GM18507 (cell line): ENCODE results near the gene ARSG.
"Not testable (repeated sequence)": the region's sequence is repeated elsewhere in the genome, so short reads cannot be mapped to it uniquely, and the experiment has no call there.

Experiments used
- DNase-seq: peaks from one replicate; pipeline ENCODE4 v3.0.0; 2011; ENCODE audit warnings: low read depth; ENCODE audit not compliant: insufficient read length; ENCODE audit errors: extremely low spot score
- FAIRE-seq: peaks from 2 replicates; lab custom pipeline; 2011; peaks lifted over from hg19 to GRCh38; lab: Jason Lieb, UNC

Gene ARSG

DNA sequence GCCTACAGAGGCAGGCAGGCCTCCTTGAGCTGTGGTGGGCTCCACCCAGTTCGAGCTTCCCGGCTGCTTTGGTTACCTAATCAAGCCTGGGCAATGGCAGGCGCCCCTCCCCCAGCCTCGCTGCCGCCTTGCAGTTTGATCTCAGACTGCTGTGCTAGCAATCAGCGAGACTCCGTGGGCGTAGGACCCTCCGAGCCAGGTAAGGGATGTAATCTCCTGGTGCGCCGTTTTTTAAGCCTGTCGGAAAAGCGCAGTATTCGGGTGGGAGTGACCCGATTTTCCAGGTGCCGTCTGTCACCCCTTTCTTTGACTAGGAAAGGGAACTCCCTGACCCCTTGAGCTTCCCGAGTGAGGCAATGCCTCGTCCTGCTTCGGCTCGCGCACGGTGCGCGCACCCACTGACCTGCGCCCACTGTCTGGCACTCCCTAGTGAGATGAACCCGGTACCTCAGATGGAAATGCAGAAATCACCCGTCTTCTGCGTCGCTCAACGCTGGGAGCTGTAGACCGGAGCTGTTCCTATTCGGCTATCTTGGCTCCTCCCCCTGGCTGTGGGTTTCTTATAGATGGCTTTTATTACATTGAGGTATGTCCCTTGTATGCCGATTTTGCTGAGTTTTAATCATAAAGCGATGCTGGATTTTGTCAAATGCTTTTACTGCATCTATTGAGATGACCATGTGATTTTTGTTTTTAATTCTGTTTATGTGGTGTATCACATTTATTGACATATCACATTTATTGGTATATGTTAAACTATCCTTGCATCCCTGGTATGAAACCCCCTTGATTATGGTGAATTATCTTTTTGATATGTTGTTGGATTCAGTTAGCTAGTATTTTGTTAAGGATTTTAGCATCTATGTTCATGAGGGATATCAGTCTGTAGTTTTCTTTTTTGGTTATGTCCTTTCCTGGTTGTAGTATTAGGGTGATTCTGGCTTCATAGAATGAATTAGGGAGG is 122.6 kb downstream of the ARSG start:
- FAIRE-seq = not testable (repeated sequence)

DNA sequence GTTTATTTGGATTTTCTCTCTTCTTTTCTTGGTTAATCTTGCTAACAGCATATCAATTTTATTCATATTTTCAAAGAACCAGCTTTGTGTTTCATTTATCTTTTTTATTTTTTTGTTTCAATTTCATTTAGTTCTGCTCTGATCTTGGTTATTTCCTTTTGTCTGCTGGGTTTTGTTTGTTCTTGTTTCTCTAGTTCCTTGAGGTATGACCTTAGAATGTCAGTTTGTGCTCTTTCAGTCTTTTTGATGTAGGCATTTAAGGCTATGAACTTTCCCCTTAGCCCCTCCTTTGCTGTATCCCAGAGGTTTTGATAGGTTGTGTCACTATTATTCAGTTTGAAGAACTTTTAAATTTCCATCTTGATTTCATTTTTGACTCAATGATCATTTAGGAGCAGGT is 123.6 kb downstream of the ARSG start:
- DNase-seq, FAIRE-seq: not testable (repeated sequence)

More for the DNA sequence above, 122.6 kb downstream of the ARSG start:
- DNase-seq = not testable (repeated sequence)

DNA sequence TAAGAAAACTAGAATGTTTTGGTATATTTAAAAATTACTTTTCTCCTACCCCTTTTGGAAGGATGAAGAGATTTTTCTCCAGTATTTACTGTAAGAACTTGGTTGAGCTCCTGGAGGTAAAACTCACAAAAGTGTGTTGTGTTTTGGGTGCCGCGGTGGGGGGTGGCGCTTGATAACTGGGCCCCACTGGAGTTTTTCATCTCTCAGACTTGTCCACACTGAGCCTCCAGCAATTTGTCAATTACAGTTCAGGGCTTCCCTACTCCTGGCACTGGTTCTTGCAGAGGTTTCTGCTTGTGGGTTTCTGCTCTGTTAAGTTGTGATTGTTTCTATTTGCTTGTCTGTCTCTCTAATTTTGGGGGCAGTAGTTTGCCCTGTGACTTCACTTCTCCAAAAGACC is 126.0 kb downstream of the ARSG start:
- DNase-seq (no peak), FAIRE-seq (no peak)

DNA sequence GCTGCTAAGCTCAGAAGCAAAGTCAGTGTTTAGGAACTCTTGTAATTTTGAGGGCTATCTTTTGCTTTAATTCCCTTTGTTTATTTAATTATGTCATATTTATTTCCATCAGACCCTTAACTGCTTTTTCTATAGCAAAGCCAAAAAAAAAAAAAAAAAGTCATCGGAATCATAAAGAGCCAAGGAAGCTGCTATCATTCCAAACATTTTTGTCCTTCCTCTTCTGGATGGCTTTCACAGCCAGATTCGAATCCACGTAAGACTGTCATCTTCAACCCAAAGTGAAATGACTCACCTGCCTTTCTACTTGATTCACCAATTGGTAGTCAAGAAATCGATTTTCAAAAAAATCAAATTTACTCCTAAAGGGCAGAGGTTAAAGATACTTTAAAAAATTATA is 127.6 kb downstream of the ARSG start:
- DNase-seq (no peak), FAIRE-seq (no peak)

DNA sequence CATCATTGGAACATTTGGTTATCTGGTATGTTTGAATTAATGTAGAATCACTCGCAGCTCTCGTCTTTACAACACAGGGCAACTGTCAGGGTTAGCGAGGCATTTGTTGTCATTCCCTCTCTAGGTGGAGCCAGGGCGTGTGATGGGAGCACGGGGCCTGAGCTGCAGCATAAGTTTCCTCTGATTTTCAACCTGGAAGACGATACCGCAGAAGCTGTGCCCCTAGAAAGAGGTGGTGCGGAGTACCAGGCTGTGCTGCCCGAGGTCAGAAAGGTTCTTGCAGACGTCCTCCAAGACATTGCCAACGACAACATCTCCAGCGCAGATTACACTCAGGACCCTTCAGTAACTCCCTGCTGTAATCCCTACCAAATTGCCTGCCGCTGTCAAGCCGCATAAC is 128.8 kb downstream of the ARSG start:
- FAIRE-seq (no peak), DNase-seq (no peak)

DNA sequence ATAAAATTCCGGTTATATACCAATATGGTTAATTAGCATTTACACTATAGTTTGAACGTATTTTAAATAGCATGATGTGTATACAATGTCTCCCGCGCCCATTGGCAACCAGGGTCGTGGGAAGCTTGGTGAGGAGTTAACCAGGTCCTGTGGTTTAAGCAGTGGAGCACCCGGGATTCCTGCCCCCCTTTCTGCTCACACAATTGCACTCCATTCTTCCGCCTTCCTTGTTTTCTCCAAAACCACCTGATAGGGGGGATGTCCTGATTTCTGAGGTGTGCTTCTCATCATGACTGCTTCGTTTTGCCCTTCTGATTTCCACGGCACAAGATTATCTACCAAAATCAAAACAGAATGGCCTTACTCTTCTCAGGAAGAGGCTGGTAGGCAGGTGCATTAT is 130.2 kb downstream of the ARSG start:
- no peak for DNase-seq
- FAIRE-seq = no peak

GRCh38 chr17:68422821-68423220 is 131.5 kb downstream of the ARSG start:
- FAIRE-seq (no peak), DNase-seq (no peak)

DNA sequence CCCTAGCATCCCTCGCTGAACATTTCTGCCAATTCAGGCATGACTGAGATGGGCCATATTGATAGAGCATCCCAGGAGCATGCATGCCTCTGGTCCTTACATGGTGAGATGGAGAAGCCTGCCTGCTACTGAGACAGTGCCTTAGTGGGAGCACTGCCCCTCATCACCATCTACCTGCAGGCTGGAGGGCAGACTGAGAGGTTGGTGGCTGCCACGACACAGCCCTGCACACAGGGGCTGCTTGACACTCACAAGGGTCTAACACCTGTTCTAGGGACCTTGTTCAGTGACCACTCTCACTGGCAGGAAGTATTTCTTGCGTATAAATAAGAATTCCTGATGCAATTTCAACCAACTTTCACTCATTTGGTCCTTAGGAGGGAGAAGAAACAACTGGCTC is 132.0 kb downstream of the ARSG start:
- DNase-seq = no peak
- no peak for FAIRE-seq

- no peak for DNase-seq
- FAIRE-seq = no peak
Observed at GRCh38 chr17:68424203-68424602, 132.9 kb downstream of the ARSG start.

DNA sequence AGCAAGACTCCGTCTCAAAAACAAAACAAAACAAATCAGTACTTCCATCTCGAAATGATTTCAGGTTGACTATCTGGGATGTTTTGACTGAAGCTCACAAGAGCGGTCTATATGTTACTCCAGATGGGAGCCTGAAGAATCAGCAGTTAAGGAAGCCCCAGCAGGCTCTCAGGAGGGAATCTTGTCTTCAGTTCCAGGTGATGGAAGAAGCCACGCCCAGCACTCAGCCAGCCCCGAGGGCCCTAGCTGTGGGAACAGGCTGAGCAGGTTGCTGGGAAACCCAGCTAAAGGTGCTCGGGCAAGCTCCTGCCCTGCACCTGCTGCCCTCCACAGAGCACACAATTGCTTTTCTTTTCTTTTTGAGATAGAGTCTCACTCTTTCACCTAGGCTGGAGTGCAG is 133.6 kb downstream of the ARSG start:
- DNase-seq = no peak
- no peak for FAIRE-seq

GRCh38 chr17:68425979-68426378 is 134.7 kb downstream of the ARSG start:
- FAIRE-seq (no peak), DNase-seq (no peak)

DNA sequence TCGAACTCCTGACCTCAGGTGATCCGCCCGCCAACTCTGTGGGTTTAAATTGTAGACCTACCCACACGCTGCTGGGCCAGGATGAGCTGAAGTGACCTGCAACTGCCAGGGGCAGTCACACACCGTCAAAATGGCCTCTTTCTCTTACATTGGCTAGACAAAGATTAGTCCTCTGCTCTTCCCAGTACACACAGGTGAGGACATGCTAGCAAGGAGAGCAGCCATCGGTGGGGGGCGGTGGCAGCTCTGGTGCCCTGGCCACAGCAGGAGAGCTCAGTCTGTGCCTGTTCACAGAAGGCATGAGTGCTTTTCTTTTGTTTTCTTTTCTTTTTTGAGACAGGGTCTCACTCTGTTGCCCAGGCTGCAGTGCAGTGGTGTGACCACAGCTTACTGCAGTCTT is 136.3 kb downstream of the ARSG start:
- FAIRE-seq (no peak), DNase-seq (no peak)

DNA sequence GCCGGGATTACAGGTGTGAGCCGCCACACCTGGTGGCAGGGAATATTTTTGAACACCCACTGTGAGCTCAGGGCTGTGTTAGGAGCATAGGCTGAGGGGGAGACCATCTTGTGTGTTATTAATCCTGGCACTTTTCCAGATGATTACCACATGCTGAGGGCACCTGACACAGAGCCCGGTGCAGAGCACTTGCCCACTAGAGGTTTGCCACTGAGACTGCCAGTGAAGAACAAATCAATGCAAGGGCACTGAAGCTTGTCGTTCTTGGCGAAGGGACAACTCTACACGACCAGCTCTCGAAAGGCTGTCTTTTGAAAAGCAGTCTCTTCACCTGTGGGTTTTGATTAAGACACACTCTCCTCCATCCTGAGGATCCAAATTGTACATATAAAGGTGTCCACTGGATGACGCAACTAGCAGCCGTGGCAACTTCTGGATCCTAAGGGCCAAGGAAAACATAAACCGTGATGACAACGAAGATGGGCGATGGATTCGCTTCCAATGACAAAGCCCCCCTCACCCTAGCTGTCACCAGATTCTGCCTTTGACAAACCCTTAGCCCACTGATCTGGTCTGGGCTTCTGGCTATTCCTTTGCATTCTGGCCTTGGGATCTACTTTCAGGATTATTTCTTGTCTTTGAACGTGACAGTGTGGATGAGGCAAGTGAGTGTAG is 137.3 kb downstream of the ARSG start:
- no peak for DNase-seq

GRCh38 chr17:68429881-68430280 is 138.6 kb downstream of the ARSG start:
- FAIRE-seq (no peak), DNase-seq (no peak)

More for the DNA sequence above, 137.3 kb downstream of the ARSG start:
- FAIRE-seq = no peak

GRCh38 chr17:68431045-68431608 is 139.8 kb downstream of the ARSG start:
- no peak for FAIRE-seq
- no peak for DNase-seq

GRCh38 chr17:68431661-68432071 is 140.4 kb downstream of the ARSG start:
- DNase-seq (no peak), FAIRE-seq (no peak)

GRCh38 chr17:68432086-68432864 is 141.0 kb downstream of the ARSG start:
- FAIRE-seq (no peak), DNase-seq (no peak)

DNA sequence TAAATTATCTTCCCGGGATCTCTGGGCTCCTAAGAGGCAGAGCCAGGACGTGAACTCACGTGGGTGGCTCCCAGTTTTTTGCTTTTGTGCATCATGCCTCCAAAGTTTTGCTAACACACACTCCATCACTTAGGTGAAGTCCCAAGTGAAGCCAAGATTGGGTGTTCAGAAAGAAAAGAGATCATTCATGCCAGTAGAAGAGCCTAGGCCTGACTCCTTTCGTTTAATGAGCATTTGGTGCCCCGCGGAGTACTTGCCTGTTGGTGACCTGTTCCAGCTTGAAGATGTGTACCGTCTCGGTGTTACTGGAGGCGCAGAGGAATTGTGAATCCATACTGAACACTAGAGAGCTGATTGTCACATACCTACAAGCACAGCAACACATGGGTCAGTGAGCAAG is 141.9 kb downstream of the ARSG start:
- no peak for FAIRE-seq
- no peak for DNase-seq

- FAIRE-seq = no peak
- DNase-seq = no peak
Observed at GRCh38 chr17:68433911-68434508, 142.7 kb downstream of the ARSG start.
